Hypothalamus (tissue), 51 donors: ENCODE measurements around the gene ADCY5.
"Not testable (repeated sequence)": the region's sequence is repeated elsewhere in the genome, so short reads cannot be mapped to it uniquely, and the experiment has no call there.

ENCODE experiments used
- DNase-seq, 51 donors: peaks; one replicate each; lab custom pipeline; 2025; lab: John Stamatoyannopoulos, UW

ADCY5 gene

GRCh38 chr3:123278446-123278845 is 170.4 kb downstream of the ADCY5 start:
- no peak for DNase-seq

- DNase-seq, result no peak
These were observed 171.8 kb downstream of the ADCY5 start for GRCh38 chr3:123277106-123277505.

- DNase-seq, result peak in 3 of 51 donors; percentile 25 to 71 (median 62)
These were observed 172.4 kb downstream of the ADCY5 start for GRCh38 chr3:123276346-123277006.

DNA sequence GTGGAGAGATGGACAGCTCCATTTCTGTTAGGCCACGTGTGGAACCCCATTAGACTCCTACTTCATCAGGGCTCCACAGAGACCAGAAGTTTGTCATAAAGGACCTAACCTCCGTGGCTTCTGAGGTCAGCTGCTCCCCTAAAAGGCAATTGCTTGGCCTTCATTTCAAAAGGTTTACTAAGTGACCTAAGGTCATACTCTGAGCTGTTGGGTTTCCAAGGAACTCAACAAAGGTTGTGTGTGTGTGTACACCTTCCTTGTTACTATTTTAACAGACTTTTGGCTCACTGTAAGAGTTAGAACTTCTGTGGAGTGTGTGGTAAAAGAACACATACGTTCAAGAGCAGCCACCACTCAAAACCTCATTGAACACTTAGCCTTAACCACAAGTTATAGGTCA is 173.2 kb downstream of the ADCY5 start:
- no peak for DNase-seq

DNA sequence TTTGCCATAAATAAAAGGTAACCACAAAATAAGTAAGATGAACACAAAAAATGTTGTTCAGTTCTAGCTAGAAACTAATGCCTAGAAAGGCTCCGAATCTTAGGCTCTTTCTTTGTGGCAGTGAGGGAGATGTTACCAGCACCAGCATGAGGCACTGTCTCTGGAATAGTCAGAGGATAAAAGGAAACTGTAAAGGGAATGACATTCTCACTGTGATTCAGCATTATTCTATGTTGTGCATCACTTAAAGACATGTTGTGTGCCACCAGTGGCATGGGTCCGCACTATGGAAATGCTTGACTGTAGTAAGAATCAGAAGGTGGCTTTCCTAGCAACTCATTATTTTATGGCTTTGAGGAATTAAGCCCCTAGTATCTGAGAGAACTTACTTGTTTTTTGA is 176.3 kb downstream of the ADCY5 start:
- DNase-seq, result no peak

- DNase-seq, result no peak
These were observed 177.3 kb downstream of the ADCY5 start for GRCh38 chr3:123271466-123272159.

- DNase-seq, result no peak
These were observed 178.1 kb downstream of the ADCY5 start for GRCh38 chr3:123270818-123271217.

DNA sequence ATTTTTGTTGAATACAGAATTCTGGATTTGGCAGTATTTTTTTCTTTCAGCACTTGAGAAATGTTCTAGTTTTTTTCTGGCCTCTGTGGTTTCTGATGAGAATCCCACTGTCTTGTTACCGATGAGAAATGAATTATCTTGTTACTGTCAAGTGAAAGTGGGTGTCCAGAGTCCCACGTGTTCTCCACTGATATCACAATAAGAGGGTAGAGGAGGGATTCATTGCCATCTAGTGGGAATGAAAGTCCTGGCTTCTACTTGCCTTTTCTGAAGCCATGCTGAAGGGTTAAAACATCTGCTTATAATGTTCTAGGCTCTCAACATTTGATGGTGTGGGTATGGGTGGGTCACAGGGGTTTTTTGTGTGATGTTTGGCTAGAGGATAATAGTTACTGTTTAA is 181.1 kb downstream of the ADCY5 start:
- no peak for DNase-seq

- no peak for DNase-seq
These were observed 184.9 kb downstream of the ADCY5 start for GRCh38 chr3:123263941-123264340.

DNA sequence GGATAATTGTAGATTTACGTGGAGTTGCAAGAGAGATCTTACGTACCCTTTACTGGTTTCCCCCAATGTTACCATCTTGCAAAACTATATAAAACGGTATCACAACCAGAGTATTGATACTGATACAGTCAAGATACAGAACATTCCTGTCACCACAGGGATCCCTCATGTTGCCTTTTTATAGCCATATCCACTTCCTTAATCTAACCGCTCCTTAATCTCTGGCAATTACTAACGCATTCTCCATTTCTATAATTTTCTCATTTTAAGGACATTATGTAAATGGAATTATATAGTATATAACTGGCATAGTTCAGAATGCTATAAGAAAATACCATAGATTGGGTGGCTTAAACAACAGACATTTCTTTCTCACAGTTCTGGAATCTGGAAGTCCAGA is 186.0 kb downstream of the ADCY5 start:
- no peak for DNase-seq

DNA sequence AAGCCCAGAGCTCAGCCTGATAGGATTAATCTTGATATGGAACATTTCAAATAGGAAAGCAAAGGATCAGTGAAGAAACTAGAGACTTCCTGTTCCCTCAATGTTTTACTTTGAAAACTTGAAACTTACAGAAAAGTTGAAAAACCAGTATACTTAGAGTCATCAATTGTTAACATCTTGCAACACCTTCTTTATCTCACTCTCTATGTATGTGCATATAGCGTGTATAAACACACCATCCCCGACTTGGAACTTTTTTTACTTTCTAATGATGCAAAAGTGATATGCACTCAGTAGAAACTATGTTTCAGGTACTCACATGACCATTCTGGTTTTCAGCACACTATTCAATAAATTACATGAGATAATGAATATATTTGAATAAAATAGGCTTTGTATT is 186.7 kb downstream of the ADCY5 start:
- DNase-seq, result no peak

GRCh38 chr3:123261666-123262065 is 187.2 kb downstream of the ADCY5 start:
- DNase-seq, result no peak

DNA sequence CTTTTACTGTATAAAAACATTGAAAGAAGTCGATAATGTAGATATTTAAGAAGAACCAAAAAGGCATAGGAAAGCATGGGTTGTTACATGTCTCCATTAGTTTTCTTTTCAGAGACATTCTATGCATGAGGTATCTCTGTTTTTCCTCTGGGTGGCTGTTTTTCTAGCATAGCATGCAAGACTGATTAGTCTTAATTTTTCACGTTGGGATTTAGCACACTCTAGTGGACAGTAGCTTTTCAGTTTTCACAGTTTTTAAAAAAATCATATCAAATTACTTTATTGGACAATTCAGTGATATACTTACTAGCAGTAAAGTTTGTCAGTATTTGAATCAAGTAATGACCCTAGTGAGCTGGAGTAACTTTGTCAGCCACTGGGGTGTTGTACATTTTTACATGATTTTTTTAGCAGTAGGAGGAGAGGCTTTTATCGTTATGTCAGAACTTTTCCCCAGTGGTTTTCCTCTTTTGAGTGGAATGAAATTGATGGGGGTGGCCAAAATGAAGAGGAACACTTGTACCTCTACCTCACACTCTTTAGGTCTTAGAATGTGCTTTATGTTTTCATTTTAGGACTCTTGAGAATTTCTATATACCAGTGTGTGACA is 190.0 kb downstream of the ADCY5 start:
- DNase-seq, result peak in 1 of 51 donors; percentile 14

DNA sequence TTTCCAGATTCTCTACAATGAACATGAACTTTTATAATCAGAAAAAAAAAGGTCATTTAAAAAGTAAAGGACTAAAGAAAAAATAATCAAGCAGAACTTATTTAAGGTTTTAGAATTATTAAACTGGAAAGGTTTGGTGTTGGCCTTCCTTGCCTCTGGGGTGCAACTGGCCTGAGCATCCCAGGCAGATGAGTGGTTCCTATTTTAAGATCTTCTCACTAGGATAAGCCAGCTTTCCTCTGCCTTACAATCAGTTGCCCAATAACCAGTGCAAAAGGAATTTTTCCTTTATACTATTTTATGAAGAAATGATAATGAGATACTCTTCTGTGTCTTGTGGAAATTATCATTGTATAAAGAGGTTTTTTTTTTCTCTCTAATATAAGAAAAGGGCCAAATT is 190.5 kb downstream of the ADCY5 start:
- no peak for DNase-seq

DNA sequence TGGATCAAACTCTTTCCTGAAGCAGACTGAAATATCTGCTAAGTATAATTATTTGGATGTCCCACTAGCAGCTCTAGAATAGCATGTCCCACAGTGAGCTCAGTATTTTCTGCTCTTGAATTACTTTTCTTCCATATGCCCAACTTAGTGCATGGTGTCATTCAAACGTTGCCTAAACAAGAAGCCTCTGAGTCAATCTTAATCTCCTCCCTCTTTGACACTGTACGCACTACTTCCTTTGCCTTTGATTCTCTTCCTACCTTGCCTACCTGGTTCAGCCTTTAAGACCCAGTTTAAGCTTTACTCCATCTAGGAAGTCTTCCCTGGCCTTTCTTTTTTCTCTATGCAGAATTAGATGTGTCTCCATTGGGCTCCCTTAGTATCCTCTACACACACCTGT is 192.6 kb downstream of the ADCY5 start:
- DNase-seq, result no peak

- no peak for DNase-seq
These were observed 202.0 kb downstream of the ADCY5 start for GRCh38 chr3:123246866-123247265.

- peak in 1 of 51 donors; percentile 19 for DNase-seq
These were observed 204.8 kb downstream of the ADCY5 start for GRCh38 chr3:123244128-123244527.

DNA sequence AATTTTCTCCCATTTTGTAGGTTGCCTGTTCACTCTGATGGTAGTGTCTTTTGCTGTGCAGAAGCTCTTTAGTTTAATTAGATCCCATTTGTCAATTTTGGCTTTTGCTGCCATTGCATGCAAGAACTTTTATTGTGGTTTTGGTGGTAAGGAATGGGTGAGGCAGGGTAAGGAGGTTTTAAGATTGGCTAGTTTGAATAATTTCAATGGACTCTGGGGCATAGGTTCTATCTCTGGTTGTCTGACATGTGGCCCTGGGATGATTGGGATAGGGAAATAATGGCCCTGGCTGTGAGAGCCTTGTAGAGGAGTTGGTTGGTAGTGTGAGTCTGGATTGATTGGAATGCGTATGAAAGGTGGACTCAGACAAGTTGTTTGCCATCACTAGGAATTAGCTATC is 209.1 kb downstream of the ADCY5 start:
- no peak for DNase-seq

GRCh38 chr3:123239186-123239585 is 209.7 kb downstream of the ADCY5 start:
- not testable (repeated sequence) for DNase-seq

DNA sequence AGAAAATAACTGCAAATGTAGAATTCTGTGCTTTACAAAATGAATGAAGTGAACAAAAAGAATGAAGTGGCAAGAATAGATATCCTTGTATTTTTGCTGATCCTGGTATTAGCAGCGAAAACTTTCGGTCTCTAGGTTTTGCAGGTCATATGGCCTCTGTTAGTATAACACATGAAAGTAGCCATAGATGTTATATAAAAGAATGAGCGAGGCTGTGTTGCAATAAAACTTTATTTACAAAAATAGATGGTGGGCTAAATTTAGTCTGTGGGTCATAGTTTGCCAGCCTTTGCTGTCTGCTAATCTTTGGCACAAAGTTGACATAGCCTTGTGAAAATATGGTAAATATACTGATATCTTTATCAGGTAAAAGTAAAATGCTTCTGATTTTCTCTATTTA is 212.0 kb downstream of the ADCY5 start:
- DNase-seq, result no peak
